GM03348 (cell line): Measurements from ENCODE around the gene FAM171A1.
"Not testable (repeated sequence)": the region's sequence is repeated elsewhere in the genome, so short reads cannot be mapped to it uniquely, and the experiment has no call there.

Experiments used
- DNase-seq: peaks from one replicate; pipeline ENCODE4 v3.0.0; 2012; ENCODE audit warnings: low spot score

FAM171A1 gene

GRCh38 chr10:15344256-15344875 is 26.7 kb downstream of the FAM171A1 start:
- DNase-seq: no peak

- no peak for DNase-seq
These were observed 28.1 kb downstream of the FAM171A1 start for GRCh38 chr10:15342970-15343369.

DNA sequence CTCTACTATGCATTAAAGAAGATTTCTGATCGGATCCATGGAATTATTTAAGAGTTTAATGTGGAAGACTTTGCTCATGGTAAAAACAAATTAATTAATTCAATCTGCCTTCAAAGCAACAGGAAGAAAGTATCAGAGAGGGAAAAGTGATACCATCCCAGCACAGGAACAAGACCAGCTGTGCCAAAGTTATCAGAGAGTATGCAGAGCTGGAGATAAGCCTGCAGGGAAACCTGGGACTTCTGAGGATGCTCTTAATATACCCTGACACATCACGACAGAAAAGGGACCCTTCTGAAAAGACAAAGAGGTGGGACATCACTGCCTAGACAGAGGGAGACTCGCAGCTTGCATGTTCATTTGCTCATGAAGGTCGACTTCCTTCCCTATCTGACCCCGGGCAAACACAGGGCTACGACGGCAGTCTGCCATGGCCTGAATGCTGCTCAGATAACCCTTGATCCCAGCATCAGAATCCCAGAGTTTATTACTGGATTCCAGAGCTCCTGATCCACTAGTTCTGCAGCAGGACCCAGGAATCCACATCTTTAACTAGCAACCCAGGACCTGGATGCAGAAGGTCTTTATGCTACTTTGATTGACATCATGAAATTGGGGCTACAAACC is 29.5 kb downstream of the FAM171A1 start:
- DNase-seq: no peak

- no peak for DNase-seq
These were observed 31.2 kb downstream of the FAM171A1 start for GRCh38 chr10:15339892-15340291.

DNA sequence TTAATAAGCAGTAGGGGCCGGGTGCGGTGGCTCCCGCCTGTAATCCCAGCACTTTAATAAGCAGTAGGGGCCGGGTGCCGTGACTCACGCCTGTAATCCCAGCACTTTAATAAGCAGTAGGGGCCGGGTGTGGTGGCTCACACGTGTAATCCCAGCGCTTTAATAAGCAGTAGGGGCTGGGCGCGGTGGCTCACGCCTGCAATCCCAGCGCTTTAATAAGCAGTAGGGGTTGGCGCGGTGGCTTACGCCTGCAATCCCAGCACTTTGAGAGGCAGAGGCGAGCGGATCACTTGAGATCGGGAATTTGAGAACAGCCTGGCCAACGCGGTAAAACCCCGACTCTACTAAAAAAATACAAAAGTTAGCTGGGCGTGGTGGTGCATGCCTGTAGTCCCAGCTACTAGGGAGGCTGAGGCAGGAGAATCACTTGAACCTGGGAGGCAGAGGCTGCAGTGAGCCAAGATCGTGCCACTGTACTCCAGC is 33.6 kb downstream of the FAM171A1 start:
- not testable (repeated sequence) for DNase-seq

GRCh38 chr10:15336211-15336610 is 34.9 kb downstream of the FAM171A1 start:
- DNase-seq: no peak

DNA sequence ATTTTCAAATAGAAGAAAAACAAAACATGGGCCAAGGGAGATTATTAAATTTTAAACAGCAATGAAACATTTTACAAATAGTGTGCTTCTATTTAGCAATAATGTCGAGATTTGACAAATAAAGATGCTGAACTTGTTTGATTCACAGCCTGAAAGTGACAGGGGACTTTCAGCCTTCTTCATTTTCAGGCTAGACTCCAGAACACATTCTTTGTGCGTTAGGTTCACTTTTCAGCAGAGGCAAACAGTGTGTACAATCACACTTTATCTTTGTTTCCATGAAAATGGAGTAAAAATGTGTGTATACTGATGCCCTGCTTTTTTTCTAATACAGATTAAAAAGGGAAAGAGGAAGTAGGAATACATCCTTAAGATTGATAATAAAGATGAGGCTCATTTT is 35.6 kb downstream of the FAM171A1 start:
- DNase-seq: peak; percentile 21

- DNase-seq: no peak
These were observed 36.3 kb downstream of the FAM171A1 start for GRCh38 chr10:15334650-15335323.

DNA sequence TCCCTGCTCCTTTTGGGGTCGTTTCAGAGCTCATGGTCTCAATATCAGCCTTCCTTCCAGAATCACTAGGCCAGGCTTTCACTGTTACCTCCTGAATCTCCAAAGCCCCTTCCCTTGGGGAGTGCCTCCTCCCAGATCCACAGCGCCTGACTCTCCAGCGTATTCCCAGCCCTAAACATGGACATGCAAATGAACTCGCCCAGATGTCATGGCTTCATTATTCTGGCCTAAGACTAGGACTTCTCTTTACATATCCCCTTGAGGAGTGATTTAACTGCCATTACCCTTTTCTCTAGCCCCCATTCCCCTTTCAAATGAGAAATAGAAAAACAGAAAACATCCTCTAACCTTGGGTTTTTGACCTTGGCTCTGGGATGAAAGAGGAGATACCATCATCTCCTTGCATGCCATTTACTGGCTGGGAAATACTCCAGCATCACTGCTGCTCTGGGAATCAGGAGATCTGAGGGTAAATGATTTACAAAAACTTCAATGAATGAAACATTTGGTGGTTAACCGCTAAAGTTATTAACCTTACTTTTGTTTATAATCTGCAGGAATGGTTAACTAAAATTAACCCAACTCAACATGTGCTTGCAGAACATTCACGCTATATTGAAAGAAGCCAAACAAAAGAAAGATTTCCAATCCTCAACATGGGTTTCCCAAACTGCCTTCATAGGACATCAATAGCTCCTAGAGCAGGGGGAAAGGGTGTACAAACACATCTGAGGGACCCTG is 37.0 kb downstream of the FAM171A1 start:
- DNase-seq: no peak

DNA sequence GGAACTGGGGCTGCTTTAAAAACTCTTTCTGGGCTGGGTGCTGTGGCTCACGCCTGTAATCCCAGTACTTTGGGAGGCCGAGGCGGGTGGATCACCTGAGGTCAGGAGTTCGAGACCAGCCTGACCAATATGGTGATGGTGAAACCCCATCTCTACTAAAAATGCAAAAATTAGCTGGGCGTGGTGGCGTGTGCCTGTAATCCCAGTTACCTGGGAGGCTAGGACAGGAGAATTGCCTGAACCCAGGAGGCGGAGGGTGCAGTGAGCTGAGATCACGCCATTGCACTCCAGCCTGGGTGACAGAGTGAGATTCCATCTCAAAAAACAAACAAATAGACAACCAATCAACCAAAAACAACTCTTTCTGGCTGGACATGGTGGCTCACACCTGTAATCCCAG is 37.9 kb downstream of the FAM171A1 start:
- not testable (repeated sequence) for DNase-seq

- DNase-seq: no peak
These were observed 39.6 kb downstream of the FAM171A1 start for GRCh38 chr10:15331461-15331860.

DNA sequence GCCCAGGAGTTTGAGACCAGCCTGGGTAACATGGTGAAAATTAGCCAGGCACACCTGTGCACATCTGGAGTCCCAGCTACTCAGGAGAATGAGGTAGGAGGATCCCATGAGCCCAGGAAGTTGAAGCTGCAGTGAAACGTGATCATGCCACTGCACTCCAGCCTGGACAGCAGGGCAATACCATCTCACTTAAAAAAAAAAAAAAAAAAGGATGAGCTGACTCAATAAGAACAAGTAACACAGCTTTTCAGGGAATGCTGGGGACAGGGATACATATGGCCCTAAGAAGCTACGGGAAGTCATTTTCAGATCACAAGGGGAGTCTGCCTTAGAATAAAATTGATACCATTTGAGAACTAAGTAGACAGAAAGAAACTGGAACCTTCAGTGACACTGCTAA is 41.7 kb downstream of the FAM171A1 start:
- no peak for DNase-seq

DNA sequence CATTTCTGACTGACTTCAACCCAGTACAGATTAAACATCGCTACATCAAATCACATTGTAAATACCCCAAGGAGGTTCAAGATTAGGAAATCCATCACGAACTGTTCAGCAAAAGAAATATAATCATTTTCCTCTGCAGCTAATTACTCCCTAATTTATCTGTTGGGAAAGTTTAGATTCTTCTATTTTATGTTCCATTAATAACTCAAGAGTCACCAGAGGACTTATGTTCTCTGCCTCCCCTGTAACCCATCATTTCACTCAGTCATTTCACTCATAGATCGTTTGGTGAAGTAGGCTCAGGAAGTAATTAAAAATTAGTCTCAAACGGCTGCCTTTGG is 45.2 kb downstream of the FAM171A1 start:
- no peak for DNase-seq

DNA sequence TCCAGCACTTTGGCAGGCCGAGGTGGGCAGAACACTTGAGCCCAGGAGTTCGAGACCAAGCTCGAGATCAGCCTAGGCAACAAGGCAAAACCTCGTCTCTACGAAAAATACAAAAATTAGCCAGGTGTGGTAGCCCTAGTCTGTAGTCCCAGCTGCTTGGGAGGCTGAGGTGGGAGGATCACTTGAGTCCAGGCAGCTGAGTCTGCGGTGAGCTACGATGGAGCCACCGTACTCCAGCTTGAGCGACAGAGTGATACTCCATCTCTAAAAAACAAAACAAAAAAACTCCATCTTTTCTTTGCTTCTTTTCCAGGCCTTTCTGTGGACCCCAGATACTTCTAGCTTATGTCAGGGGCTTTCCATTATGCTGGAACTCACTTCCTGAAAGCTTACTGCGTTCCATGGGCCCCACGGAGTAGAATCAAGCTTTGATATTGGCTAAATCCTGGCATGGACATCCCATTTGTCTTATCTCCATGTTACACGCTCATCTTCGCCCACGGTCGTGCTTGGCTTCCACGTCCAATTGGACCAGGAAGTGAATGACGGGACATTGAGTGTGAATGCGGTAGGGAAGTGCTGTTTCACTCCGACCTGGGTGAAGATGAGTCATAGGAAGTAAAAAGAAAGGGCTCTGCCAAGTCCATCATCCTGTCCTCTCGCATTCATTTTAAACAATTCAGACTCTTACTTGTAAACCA is 45.7 kb downstream of the FAM171A1 start:
- peak; percentile 28 for DNase-seq

DNA sequence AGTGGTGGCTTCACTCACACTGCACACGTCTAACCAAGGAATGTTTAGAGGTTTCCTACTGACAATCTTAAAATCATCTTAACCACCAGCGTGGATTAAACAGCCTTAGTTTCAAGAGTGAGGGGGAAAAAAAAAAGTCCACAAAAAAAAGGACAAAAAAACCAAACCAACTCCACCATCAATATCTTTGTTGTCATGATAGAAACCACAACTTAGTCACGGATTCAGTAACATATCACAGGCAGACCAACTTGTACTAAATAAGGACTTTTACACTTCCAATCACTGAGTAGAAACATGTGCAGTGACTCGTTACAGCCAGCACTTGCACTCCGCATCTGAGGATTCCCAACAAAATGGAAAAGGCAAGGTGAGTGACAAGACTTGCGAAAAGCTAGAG is 46.5 kb downstream of the FAM171A1 start:
- DNase-seq: peak; percentile 54

- DNase-seq: no peak
These were observed 47.0 kb downstream of the FAM171A1 start for GRCh38 chr10:15324113-15324512.

- no peak for DNase-seq
These were observed 48.7 kb downstream of the FAM171A1 start for GRCh38 chr10:15322356-15322755.

- DNase-seq: peak; percentile 47
These were observed 49.4 kb downstream of the FAM171A1 start for GRCh38 chr10:15321431-15322341.

DNA sequence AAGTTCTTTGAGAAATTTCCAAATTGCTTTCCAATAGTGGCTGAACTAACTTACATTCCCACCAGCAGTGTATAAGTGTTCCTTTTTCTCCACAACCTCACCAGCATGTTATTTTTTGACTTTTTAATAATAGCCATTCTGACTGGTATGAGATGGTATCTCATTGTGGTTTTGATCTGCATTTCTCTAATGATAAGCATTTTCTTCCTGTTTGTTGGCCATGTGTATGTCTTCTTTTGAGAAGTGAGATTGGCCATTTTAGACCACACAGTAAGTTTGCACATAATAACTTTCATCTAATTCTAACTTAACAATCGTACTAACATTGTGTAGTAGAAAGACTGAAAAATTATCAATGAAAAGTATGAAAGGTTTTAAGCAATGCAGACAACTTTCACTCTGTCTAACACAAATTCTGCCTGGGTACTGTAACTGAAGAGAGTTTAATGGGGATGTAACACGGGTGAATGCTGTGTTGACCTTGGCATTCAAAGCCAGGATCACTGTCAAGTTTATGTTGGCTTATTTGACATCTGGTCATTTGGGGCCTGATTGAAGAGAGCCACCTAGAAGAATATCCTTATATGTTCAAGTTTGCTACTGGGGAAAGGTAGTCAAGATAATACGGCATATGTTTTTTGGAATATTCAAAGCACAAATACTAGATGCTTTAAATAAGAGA is 50.4 kb downstream of the FAM171A1 start:
- DNase-seq: no peak

DNA sequence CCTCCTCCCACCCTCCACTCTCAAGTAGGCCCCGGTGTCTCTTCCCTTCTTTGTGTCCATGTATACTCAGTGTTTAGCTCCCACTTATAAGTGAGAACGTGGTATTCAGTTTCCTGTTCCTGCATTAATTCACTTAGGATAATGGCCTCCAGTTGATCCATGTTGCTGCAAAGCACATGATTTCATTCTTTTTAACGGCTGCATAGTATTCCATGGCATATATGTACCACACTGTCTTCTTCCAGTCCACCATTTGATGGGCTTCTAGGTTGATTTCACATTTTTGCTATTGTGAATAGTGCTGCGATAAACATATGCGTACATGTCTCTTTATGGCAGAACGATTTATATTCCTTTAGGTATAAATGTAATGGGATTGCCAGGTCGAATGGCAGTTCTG is 51.0 kb downstream of the FAM171A1 start:
- no peak for DNase-seq
